Activated naive CD4-positive, alpha-beta T cell treated with anti-CD3 and anti-CD28 coated beads for 36 hours (primary cell): ENCODE measurements around the gene SIPA1L3. TPM values are rescaled to one million over a fixed set of nuclear protein-coding genes. Genes with fewer than 3 reads are reported as not detected.

ENCODE experiments used
- CTCF ChIA-PET: fragments of 350-600 bp; sonication (Branson Sonifier 250); formaldehyde crosslinking; loops from one replicate; lab custom pipeline; 2021; ENCODE audit warnings: antibody characterized with exemption; lab: Charles Lee
- DNase-seq: peaks from one replicate; pipeline ENCODE4 v3.0.0-alpha.2; 2020
- H3K27ac Mint-ChIP-seq: one replicate; pipeline ENCODE4 v1.8.0; 2021; ENCODE audit warnings: mild to moderate bottlenecking, mixed read lengths
- H3K27me3 Mint-ChIP-seq: one replicate; pipeline ENCODE4 v1.8.0; 2021; ENCODE audit warnings: low read depth, mixed read lengths
- H3K36me3 Mint-ChIP-seq: one replicate; pipeline ENCODE4 v1.8.0; 2021; ENCODE audit warnings: low read depth, mixed read lengths
- H3K4me1 Mint-ChIP-seq: one replicate; pipeline ENCODE4 v1.8.0; 2021; ENCODE audit warnings: low read depth, mixed read lengths
- H3K4me3 Mint-ChIP-seq: one replicate; pipeline ENCODE4 v1.8.0; 2021; ENCODE audit warnings: mild to moderate bottlenecking, moderate library complexity, mixed read lengths
- H3K9me3 Mint-ChIP-seq: one replicate; pipeline ENCODE4 v1.8.0; 2021; ENCODE audit warnings: mixed read lengths
- intact Hi-C: fragments of 100-400 bp; cut with micrococcal nuclease; formaldehyde crosslinking; loops from one replicate; pipeline ENCODE4 v1.15.1; 2023
- total RNA-seq, 2 experiments: library from RNA; stranded (reverse); gene quantifications; one replicate each; pipeline ENCODE4 v1.2.3, GENCODE V29; 2021

The SIPA1L3 gene
- total RNA-seq, 2 experiments from 2014 or later, result 8.1 to 10.4 TPM

DNA sequence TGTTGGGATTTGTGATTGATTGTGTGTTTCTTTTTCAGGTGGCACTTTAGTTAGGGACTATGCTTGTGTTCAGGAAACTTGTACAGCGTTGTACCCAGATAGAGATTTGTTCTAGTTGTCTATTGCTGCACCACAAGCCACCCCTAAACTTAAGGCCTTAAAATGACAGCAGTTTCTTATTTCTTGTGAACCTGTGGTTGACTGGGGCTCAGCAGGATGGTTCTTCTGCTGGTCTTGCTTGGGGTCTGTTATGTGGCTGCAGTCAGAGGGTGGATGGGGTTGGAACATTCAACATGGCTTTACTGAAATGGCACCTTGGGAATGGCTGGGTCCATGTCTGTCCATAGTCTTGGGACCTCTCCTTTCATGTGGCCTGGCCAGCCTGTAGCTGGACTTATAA is 28.3 kb downstream of the SIPA1L3 start:
- peaks cover 28% of the 10 kb centered on the region for H3K36me3 Mint-ChIP-seq
- peaks cover 12% of the 10 kb centered on the region for H3K4me1 Mint-ChIP-seq
- intact Hi-C loops, result no loop called here
- no peaks in the 10 kb centered on the region for H3K27me3 Mint-ChIP-seq
- H3K4me3 Mint-ChIP-seq, result no peak overlapping the region
- CTCF ChIA-PET, result no interaction called here
- H3K9me3 Mint-ChIP-seq, result peaks cover 18% of the 10 kb centered on the region
- H3K27ac Mint-ChIP-seq, result no peak overlapping the region
- no peak for DNase-seq

DNA sequence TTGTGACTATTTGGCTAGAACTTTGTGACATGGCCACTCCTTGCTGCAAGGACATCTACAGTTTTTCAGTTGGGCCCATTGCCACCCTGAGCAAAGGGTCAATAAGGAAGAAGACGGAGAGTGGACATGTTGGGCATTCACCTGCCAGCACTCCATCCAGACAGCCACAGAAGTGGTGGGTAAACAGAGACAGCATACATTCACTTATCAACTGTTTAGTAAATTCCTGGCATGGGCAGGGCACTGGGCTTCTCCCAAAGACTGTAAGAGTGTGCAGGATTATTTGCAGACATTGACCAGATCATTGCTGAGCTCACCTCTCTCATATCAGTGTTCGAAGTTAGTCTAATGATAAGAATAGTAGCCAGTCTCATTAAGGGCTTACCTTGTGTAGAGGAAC is 29.2 kb downstream of the SIPA1L3 start:
- no peaks in the 10 kb centered on the region for H3K27me3 Mint-ChIP-seq
- intact Hi-C loops, result no loop called here
- DNase-seq, result no peak
- CTCF ChIA-PET, result no interaction called here
- H3K9me3 Mint-ChIP-seq, result peaks cover 18% of the 10 kb centered on the region
- H3K27ac Mint-ChIP-seq, result no peak overlapping the region
- H3K4me1 Mint-ChIP-seq, result peaks cover 10% of the 10 kb centered on the region
- peaks cover 24% of the 10 kb centered on the region for H3K36me3 Mint-ChIP-seq
- no peak overlapping the region for H3K4me3 Mint-ChIP-seq

DNA sequence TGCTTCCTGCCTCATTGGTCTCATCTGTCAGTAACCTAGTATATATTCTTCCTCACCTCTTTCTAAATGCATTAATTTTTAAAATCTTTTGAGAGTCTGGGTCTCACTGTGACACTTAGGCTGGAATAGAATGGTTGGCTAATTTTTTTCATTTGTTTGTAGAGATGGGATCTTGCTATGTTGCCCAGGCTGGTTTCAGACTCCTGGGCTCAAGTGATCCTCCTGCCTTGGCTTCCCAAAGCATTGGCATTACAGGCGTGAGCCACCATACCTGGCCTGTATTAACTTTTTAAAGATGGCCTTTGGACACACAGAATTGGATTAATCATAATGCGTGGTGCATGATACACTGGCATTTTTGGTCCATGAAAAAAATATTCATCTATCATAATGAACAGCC is 29.9 kb downstream of the SIPA1L3 start:
- intact Hi-C loops, result no loop called here
- no peak for DNase-seq
- Mint-ChIP-seq H3K9me3 (peaks cover 18% of the 10 kb centered on the region), H3K36me3 (peaks cover 24% of the 10 kb centered on the region), H3K4me3 (no peak overlapping the region), H3K27ac (no peak overlapping the region), H3K27me3 (no peaks in the 10 kb centered on the region), H3K4me1 (peaks cover 7% of the 10 kb centered on the region)
- CTCF ChIA-PET, result no interaction called here

DNA sequence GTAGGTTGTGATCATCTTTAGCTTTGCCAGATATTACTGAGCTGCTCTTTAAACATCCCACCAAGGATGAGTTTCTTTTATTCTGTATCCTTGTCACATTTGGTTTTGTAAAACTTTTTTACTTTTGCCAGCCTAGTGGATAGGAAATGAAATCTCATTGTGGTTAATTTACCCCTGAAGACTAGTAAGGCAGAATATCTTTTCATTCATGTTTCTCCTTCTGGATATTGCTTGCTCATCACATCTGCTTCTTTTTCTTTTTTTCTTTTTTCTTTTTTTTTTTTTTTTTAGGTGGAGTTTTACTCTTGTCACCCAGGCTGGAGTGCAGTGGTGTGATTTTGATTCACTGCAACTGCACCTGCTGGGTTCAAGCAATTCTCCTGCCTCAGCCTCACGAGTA is 31.3 kb downstream of the SIPA1L3 start:
- intact Hi-C loops, result no loop called here
- peaks cover 25% of the 10 kb centered on the region for H3K36me3 Mint-ChIP-seq
- DNase-seq, result no peak
- H3K9me3 Mint-ChIP-seq, result peaks cover 18% of the 10 kb centered on the region
- CTCF ChIA-PET, result interaction anchor here (0.6 to 1.0 kb wide), 2 partner anchors 16 to 33 kb away, joined by 3 read pairs; no protein-coding TSS in a partner anchor
- no peaks in the 10 kb centered on the region for H3K27me3 Mint-ChIP-seq
- H3K4me3 Mint-ChIP-seq, result no peak overlapping the region
- peaks cover 2% of the 10 kb centered on the region for H3K4me1 Mint-ChIP-seq
- no peak overlapping the region for H3K27ac Mint-ChIP-seq

DNA sequence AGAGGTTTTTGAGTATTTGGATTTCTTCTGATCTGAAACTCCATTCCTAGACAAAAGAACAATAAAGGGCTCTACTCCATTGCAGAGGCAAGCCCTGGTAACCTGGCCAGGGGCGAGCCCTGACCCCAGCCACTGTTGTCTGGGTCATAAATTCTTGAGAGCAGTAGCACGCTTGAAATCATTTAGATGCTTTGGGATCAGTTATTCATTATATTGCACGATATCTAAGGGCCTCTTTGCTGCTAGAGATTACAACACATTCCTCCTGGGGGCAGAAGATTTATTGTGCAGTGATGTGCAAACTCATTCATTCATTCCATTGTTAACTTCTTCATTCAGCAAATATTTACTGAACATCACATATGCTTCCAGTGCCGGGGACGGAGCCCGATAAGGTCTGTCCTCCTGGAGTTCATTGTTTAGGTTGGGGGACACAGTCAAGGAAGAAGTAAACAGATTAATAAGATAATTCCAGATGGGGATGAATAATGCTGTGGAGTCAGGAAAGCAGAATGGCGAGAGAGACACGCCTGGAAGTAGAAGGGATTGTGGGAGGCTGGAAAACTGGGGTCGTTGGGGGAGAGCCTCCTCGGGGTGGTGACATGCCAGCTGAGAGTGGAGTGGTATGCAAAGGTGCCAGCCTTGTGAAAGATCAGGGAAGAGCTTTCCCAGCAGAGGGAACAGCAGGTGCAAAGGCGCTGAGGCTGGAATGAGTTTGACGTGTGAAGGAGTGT is 34.9 kb downstream of the SIPA1L3 start:
- no peak overlapping the region for H3K4me3 Mint-ChIP-seq
- no peak for DNase-seq
- H3K27me3 Mint-ChIP-seq, result no peaks in the 10 kb centered on the region
- no peak overlapping the region for H3K27ac Mint-ChIP-seq
- H3K36me3 Mint-ChIP-seq, result peaks cover 5% of the 10 kb centered on the region
- CTCF ChIA-PET, result no interaction called here
- intact Hi-C loops, result no loop called here
- H3K9me3 Mint-ChIP-seq, result no peaks in the 10 kb centered on the region
- H3K4me1 Mint-ChIP-seq, result peaks cover 2% of the 10 kb centered on the region

DNA sequence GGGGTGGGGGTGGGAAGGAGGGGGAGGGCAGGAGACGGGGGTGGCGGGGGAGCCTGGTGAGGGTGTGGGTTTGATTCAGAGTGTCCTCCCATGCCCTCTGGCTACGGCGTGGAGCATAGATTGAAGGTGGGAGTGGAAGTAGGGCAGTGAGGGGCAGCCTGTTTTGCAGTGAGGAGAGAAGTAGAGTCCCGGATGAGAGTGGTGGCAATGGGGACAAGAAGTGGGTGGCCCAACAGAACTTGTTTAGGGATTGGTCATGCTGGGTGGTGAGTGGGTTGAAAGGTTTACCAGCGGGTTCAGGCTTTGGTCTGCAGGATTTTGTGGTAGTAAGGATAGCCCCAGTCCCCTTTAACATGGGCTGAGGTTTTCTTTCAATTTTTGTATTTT is 35.5 kb downstream of the SIPA1L3 start:
- CTCF ChIA-PET, result no interaction called here
- no peaks in the 10 kb centered on the region for H3K9me3 Mint-ChIP-seq

DNA sequence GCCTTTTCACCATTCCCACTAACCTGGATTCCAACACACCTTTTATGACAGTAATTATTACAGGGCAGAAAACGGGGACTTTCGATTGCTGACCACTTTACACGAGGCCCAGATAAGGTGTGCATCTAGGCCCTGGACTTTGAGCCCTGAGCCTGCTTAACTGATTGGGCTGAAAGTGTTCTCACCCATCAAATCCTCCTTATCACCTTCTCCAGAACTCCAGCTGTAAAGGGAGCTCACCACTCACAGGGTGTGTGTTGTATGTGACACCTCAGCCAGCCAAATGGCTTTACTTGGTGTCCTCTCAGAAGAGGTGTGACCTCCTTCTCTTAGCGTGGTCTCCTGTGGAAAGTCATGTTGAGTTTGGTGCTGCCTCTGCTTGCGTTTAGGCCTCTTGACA is 36.5 kb downstream of the SIPA1L3 start:
- CTCF ChIA-PET, result no interaction called here
- H3K27ac Mint-ChIP-seq, result no peak overlapping the region
- no peak for DNase-seq
- H3K27me3 Mint-ChIP-seq, result no peaks in the 10 kb centered on the region
- H3K4me3 Mint-ChIP-seq, result no peak overlapping the region
- intact Hi-C loops, result no loop called here
- peaks cover 5% of the 10 kb centered on the region for H3K36me3 Mint-ChIP-seq
- H3K9me3 Mint-ChIP-seq, result no peaks in the 10 kb centered on the region
- H3K4me1 Mint-ChIP-seq, result no peaks in the 10 kb centered on the region

More for the DNA sequence above, 35.5 kb downstream of the SIPA1L3 start:
- peaks cover 2% of the 10 kb centered on the region for H3K4me1 Mint-ChIP-seq
- H3K27me3 Mint-ChIP-seq, result no peaks in the 10 kb centered on the region
- H3K4me3 Mint-ChIP-seq, result no peak overlapping the region
- no peak overlapping the region for H3K27ac Mint-ChIP-seq
- no peak for DNase-seq
- intact Hi-C loops, result no loop called here
- peaks cover 5% of the 10 kb centered on the region for H3K36me3 Mint-ChIP-seq

DNA sequence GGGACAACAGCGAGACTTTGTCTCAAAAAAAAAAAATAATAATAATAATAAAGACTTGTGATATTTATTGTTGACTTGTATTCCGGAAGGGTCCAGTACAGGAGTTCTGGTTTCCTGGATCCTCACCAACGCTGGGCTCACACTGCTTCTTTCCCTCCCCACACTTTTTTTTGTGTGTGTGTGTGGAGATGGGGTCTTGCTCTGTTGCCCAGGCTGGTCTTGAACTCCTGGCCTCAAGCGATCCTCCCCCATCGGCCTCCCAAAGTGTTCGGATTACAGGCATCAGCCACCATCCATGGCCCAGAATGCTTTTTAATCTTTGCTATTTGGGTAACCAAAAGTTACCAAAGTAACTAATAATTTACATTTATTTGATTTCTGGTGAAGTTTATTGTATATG is 39.1 kb downstream of the SIPA1L3 start:
- no peak overlapping the region for H3K4me3 Mint-ChIP-seq
- H3K27ac Mint-ChIP-seq, result no peak overlapping the region
- DNase-seq, result no peak
- H3K4me1 Mint-ChIP-seq, result no peaks in the 10 kb centered on the region
- intact Hi-C loops, result no loop called here
- no peaks in the 10 kb centered on the region for H3K27me3 Mint-ChIP-seq
- CTCF ChIA-PET, result no interaction called here
- H3K36me3 Mint-ChIP-seq, result peaks cover 8% of the 10 kb centered on the region
- H3K9me3 Mint-ChIP-seq, result no peaks in the 10 kb centered on the region

DNA sequence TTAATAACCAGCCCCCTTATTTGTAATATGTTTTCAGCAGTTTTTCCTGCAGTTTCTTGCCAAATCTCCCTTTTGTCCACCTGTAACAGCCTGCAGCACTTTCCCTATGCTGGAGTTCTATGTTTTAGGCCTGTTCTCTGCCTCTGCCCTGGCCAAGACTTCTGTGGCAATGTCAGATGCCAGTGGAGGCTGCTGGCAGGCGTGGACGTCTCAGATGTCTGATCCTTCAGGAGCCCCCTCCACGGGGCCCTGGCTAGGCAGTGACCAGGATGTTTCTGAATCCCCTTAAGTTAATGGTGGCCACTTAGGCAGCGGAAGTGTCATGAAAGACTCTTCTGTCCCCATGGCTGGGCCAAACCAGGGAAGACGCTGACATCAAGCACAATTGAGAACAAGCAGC is 40.8 kb downstream of the SIPA1L3 start:
- Mint-ChIP-seq H3K4me3 (no peak overlapping the region), H3K9me3 (no peaks in the 10 kb centered on the region), H3K36me3 (peaks cover 5% of the 10 kb centered on the region), H3K27me3 (no peaks in the 10 kb centered on the region), H3K4me1 (no peaks in the 10 kb centered on the region), H3K27ac (no peak overlapping the region)
- intact Hi-C loops, result no loop called here
- no peak for DNase-seq
- CTCF ChIA-PET, result no interaction called here

DNA sequence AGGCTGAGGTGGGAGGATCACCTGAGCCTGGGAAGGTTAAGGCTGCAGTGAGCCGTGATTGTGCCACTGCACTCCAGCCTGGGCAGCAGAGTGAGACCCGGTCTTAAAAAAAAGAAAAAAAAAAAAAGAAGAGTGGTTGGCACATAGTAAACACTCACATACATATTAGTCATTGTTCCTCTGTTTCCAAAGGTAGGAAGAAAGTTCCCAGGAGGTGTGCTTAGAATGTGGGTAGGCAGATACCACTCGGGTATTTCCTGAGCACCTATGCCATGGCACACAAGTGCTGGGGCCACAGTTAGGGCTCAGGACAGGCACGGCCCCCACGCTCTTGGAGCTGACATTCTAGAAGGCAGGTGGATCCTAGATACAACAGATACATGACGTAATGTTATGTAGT is 41.4 kb downstream of the SIPA1L3 start:
- no peak overlapping the region for H3K4me3 Mint-ChIP-seq
- DNase-seq, result no peak
- no peak overlapping the region for H3K27ac Mint-ChIP-seq
- CTCF ChIA-PET, result no interaction called here
- H3K36me3 Mint-ChIP-seq, result peaks cover 5% of the 10 kb centered on the region
- no peaks in the 10 kb centered on the region for H3K27me3 Mint-ChIP-seq
- intact Hi-C loops, result no loop called here
- H3K9me3 Mint-ChIP-seq, result peaks cover 2% of the 10 kb centered on the region
- H3K4me1 Mint-ChIP-seq, result no peaks in the 10 kb centered on the region

DNA sequence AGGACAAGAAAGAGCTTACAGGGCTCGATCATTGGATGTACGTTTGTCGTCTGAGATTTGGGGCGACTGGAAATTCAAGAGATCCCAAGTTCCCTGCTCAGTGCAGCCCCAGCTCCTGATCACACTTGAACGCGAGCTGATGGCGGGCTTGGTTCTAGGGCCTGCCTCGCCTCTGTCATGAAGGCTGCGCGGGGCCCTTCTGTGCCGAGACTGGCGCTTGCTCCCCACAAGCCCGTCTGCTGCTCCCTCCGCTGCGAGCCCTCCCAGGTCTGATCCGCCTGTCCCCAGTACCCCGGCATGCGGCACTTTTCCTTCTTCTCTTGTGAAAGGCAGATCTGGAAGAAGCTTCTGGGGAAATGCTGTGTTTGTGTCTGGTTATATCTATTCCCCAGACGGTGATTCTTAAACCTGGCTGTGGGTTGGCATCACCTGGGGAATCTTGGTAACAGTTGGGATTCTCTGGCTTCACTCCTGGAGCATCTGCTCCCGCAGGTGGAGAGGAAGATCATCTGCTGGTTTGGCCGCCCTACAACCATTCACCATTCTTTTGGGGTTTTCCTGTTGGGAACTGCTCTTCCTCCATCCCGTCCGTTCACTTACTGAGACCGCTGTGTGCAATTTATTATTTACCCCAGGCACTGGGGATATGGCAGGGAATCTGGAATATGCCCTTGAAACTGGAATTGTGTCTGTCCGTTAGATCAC is 43.6 kb downstream of the SIPA1L3 start:
- Mint-ChIP-seq H3K27ac (no peak overlapping the region), H3K27me3 (no peaks in the 10 kb centered on the region), H3K4me3 (no peak overlapping the region), H3K4me1 (no peaks in the 10 kb centered on the region), H3K36me3 (peaks cover 9% of the 10 kb centered on the region), H3K9me3 (peaks cover 9% of the 10 kb centered on the region)
- intact Hi-C loops, result no loop called here
- no peak for DNase-seq
- CTCF ChIA-PET, result no interaction called here

DNA sequence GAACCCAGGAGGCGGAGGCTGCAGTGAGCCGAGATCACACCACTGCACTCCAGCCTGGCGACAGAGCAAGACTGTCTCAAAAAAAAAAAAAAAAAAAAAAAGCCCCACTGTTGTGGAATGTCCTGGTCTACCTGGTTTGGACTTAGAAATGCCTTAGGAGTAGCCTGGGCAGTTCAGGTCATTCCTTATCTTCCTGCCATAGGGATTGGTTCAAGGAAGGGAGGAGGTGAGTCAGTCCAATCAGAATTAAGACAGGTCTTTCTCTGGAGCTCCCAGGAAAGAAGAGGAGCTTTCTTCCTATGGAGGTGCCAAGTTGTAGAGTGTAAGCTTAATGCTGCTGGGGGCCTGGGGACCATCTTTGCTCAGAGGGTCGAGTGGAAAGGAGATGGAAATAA is 44.8 kb downstream of the SIPA1L3 start:
- DNase-seq, result no peak
- H3K27me3 Mint-ChIP-seq, result no peaks in the 10 kb centered on the region
- H3K4me3 Mint-ChIP-seq, result no peak overlapping the region
- H3K9me3 Mint-ChIP-seq, result peaks cover 14% of the 10 kb centered on the region
- intact Hi-C loops, result no loop called here
- CTCF ChIA-PET, result no interaction called here
- peaks cover 14% of the 10 kb centered on the region for H3K36me3 Mint-ChIP-seq
- H3K4me1 Mint-ChIP-seq, result no peaks in the 10 kb centered on the region
- H3K27ac Mint-ChIP-seq, result no peak overlapping the region
